Measurements from ENCODE around the gene C12orf60.
"Not testable (repeated sequence)": the region's sequence is repeated elsewhere in the genome, so short reads cannot be mapped to it uniquely, and the experiment has no call there.

Gene C12orf60

GRCh38 chr12:14803011-14803829 lies at the start of gene C12orf60, which contains the start of gene WBP11:
TSS of gene C12orf60 (plus strand) at chr12:14803670. CDS start at chr12:14822936, 19,266 bp downstream.
TSS of gene WBP11 (minus strand) at chr12:14803478. CDS start at chr12:14801383, 2,095 bp downstream.
- FAIRE-seq, result peak; percentile 99

GRCh38 chr12:14756334-14757143 lies 46.9 kb upstream of the C12orf60 start:
- no peak for FAIRE-seq

GRCh38 chr12:14759711-14760280 lies 43.7 kb upstream of the C12orf60 start:
- not testable (repeated sequence) for FAIRE-seq

GRCh38 chr12:14765398-14765797 lies 38.1 kb upstream of the C12orf60 start:
- FAIRE-seq, result no peak

- not testable (repeated sequence) for FAIRE-seq
These were observed 37.5 kb upstream of the C12orf60 start for GRCh38 chr12:14766020-14766419.

GRCh38 chr12:14766649-14767215 lies 36.7 kb upstream of the C12orf60 start:
- FAIRE-seq, result no peak

GRCh38 chr12:14767617-14768016 lies 35.9 kb upstream of the C12orf60 start:
- no peak for FAIRE-seq

GRCh38 chr12:14768823-14769405 lies 34.6 kb upstream of the C12orf60 start:
- FAIRE-seq, result no peak

GRCh38 chr12:14769466-14769968 lies 34.0 kb upstream of the C12orf60 start:
- no peak for FAIRE-seq

- no peak for FAIRE-seq
These were observed 33.4 kb upstream of the C12orf60 start for GRCh38 chr12:14769969-14770495.

- no peak for FAIRE-seq
These were observed 32.7 kb upstream of the C12orf60 start for GRCh38 chr12:14770496-14771461.

GRCh38 chr12:14771651-14772137 lies 31.8 kb upstream of the C12orf60 start:
- FAIRE-seq, result no peak

GRCh38 chr12:14772946-14773345 lies 30.5 kb upstream of the C12orf60 start:
- no peak for FAIRE-seq

- FAIRE-seq, result no peak
These were observed 29.8 kb upstream of the C12orf60 start for GRCh38 chr12:14773685-14774073.

GRCh38 chr12:14774074-14774905 lies 29.2 kb upstream of the C12orf60 start:
- no peak for FAIRE-seq

- no peak for FAIRE-seq
These were observed 28.4 kb upstream of the C12orf60 start for GRCh38 chr12:14774906-14775635.

GRCh38 chr12:14775636-14775980 lies 27.9 kb upstream of the C12orf60 start:
- no peak for FAIRE-seq

GRCh38 chr12:14776236-14776961 lies 27.1 kb upstream of the C12orf60 start:
- no peak for FAIRE-seq

Data from TTC549 (cell line).